Neural cell (in vitro differentiated cells): ENCODE data around the gene STRA6. TPM values are rescaled to one million over a fixed set of nuclear protein-coding genes. Genes with fewer than 3 reads are reported as not detected.
"Not testable (repeated sequence)": the region's sequence is repeated elsewhere in the genome, so short reads cannot be mapped to it uniquely, and the experiment has no call there.

Source experiments
- H2AFZ ChIP-seq: fragments of 200-600, 300-800 bp; sonication (generic), shearing (Covaris generic); 2 replicates; pipeline ENCODE4 v1.6.0; 2014; ENCODE audit warnings: low read depth, mild to moderate bottlenecking, antibody characterized with exemption, low read length, moderate library complexity
- H3F3A ChIP-seq: fragments of 200-600 bp; shearing (Covaris generic); 2 replicates; pipeline ENCODE4 v1.6.1; 2016; ENCODE audit warnings: mild to moderate bottlenecking, moderate library complexity, mixed read lengths, antibody characterized with exemption, low read length; ENCODE audit not compliant: insufficient read depth, poor library complexity, severe bottlenecking
- H3K27ac ChIP-seq: fragments of 200-600, 300-800 bp; sonication (generic), shearing (Covaris generic); 2 replicates; pipeline ENCODE4 v1.5.1; 2014; ENCODE audit warnings: mild to moderate bottlenecking, low read length, moderate library complexity
- H3K27me3 ChIP-seq: fragments of 300-800, 200-600 bp; sonication (generic), shearing (Covaris generic); 2 replicates; pipeline ENCODE4 v1.6.0; 2014; ENCODE audit warnings: mild to moderate bottlenecking, low read depth, low read length, moderate library complexity; ENCODE audit not compliant: insufficient read depth
- H3K36me3 ChIP-seq: fragments of 300-800, 200-600 bp; sonication (generic), shearing (Covaris generic); 2 replicates; pipeline ENCODE4 v1.5.1; 2014; ENCODE audit warnings: mild to moderate bottlenecking, antibody characterized with exemption, low read length, moderate library complexity; ENCODE audit not compliant: insufficient read depth
- H3K4me2 ChIP-seq: fragments of 300-800, 200-600 bp; sonication (generic), shearing (Covaris generic); 2 replicates; pipeline ENCODE4 v1.6.0; 2014; ENCODE audit warnings: mild to moderate bottlenecking, low read length
- H3K4me3 ChIP-seq: fragments of 300-800, 200-600 bp; sonication (generic), shearing (Covaris generic); 2 replicates; pipeline ENCODE4 v1.5.1; 2014; ENCODE audit warnings: mild to moderate bottlenecking, low read length, moderate library complexity
- H3K79me2 ChIP-seq: fragments of 200-600 bp; shearing (Covaris generic); replicated peaks from 2 replicates; pipeline ENCODE4 v1.6.0; 2014; ENCODE audit warnings: mild to moderate bottlenecking, low read length, moderate library complexity; ENCODE audit not compliant: insufficient read depth
- H3K9ac ChIP-seq: fragments of 300-800, 200-600 bp; sonication (generic), shearing (Covaris generic); 2 replicates; pipeline ENCODE4 v1.6.1; 2016; ENCODE audit warnings: mild to moderate bottlenecking, low read length, mixed read lengths
- H3K9me2 ChIP-seq: fragments of 200-600 bp; shearing (Covaris generic); 2 replicates; pipeline ENCODE4 v1.6.1; 2016; ENCODE audit warnings: mild to moderate bottlenecking, low read length, mixed read lengths; ENCODE audit not compliant: insufficient read depth
- H3K9me3 ChIP-seq: fragments of 200-600, 300-800 bp; sonication (generic), shearing (Covaris generic); 2 replicates; pipeline ENCODE4 v1.6.1; 2016; ENCODE audit warnings: mild to moderate bottlenecking, mixed run types, low read length, moderate library complexity, mixed read lengths
- H4K20me1 ChIP-seq: fragments of 200-600 bp; shearing (Covaris generic); 2 replicates; pipeline ENCODE4 v1.6.1; 2016; ENCODE audit warnings: mild to moderate bottlenecking, mixed run types; ENCODE audit not compliant: insufficient read depth
- CTCF ChIP-seq: fragments of 450-650 bp; IDR thresholded peaks from 2 replicates; pipeline ENCODE4 v1.5.1; 2014; ENCODE audit warnings: antibody characterized with exemption, mild to moderate bottlenecking, moderate library complexity; ENCODE audit not compliant: poor library complexity, severe bottlenecking
- EP300 ChIP-seq: fragments of 450-650 bp; conservative IDR thresholded peaks from 2 replicates; pipeline ENCODE4 v1.6.1; 2014; ENCODE audit warnings: antibody characterized with exemption, mild to moderate bottlenecking, moderate library complexity; ENCODE audit not compliant: poor library complexity, severe bottlenecking
- EZH2 ChIP-seq: fragments of 200-600, 300-800 bp; shearing (Covaris generic), sonication (generic); IDR thresholded peaks from 2 replicates; pipeline ENCODE4 v1.6.1; 2014; ENCODE audit warnings: antibody characterized with exemption, low read length, borderline replicate concordance, mild to moderate bottlenecking; ENCODE audit not compliant: insufficient read depth, poor library complexity, severe bottlenecking
- MXI1 ChIP-seq: fragments of 450-650 bp; conservative IDR thresholded peaks from 2 replicates; pipeline ENCODE4 v1.6.1; 2014; ENCODE audit warnings: antibody characterized with exemption, mild to moderate bottlenecking; ENCODE audit not compliant: poor library complexity, severe bottlenecking
- POLR2AphosphoS5 ChIP-seq: IDR thresholded peaks from 2 replicates; pipeline ENCODE4 v1.6.1; 2012
- RAD21 ChIP-seq: fragments of 450-650 bp; conservative IDR thresholded peaks from 2 replicates; pipeline ENCODE4 v1.6.1; 2014; ENCODE audit warnings: antibody characterized with exemption, mild to moderate bottlenecking, moderate library complexity
- REST ChIP-seq: IDR thresholded peaks from 2 replicates; pipeline ENCODE4 v1.6.1; 2012; ENCODE audit warnings: borderline replicate concordance
- SMC3 ChIP-seq: fragments of 450-650 bp; conservative IDR thresholded peaks from 2 replicates; pipeline ENCODE4 v1.6.1; 2014; ENCODE audit warnings: antibody characterized with exemption, mild to moderate bottlenecking, moderate library complexity; ENCODE audit not compliant: poor library complexity
- TAF1 ChIP-seq: IDR thresholded peaks from 2 replicates; pipeline ENCODE4 v1.6.1; 2012; ENCODE audit warnings: low read depth
- polyA plus RNA-seq: library from polyadenylated mRNA; depleted of rRNA; stranded (reverse); fragments of >200 nt; gene quantifications from 2 replicates; pipeline ENCODE4 v1.2.3, GENCODE V29; 2014

The STRA6 gene
- polyA plus RNA-seq, 1 donor from 2014 or later, result 4.4 TPM

DNA sequence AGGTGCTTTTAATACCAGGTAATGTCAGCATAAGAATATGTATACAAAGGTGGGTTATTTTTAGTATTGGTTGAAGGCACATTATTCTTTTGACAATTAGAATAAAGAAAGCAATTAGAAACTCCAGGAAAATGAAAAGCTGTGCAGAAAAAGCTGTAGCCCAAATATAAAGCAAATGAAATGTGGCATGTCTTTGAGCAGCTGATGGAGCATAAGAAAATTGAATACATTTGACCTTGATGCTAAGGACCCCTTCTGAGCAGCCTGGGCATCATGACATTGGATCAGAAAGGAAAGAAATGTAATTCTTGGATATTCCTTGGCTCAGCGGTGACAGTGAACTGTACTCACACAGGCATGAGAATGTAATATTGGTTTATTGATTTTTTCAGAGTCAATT lies 37.1 kb downstream of the STRA6 start:
- H3K4me3 ChIP-seq, result no peak overlapping the region
- H3F3A ChIP-seq, result no peaks in the 10 kb centered on the region
- no peaks in the 10 kb centered on the region for H3K9me3 ChIP-seq
- H3K4me2 ChIP-seq, result no peak overlapping the region
- H3K27me3 ChIP-seq, result no peaks in the 10 kb centered on the region
- no peaks in the 10 kb centered on the region for H3K9me2 ChIP-seq
- peak overlapping the region; percentile 62 for H3K27ac ChIP-seq
- TF ChIP-seq POLR2AphosphoS5 (no peak), TAF1 (no peak), EZH2 (no peak), SMC3 (no peak), CTCF (no peak), MXI1 (no peak), REST (no peak), RAD21 (no peak), EP300 (no peak)
- peak overlapping the region; percentile 0 for H3K9ac ChIP-seq
- no peaks in the 10 kb centered on the region for H3K36me3 ChIP-seq
- H3K79me2 ChIP-seq, result no peaks in the 10 kb centered on the region
- no peak overlapping the region for H2AFZ ChIP-seq
- H4K20me1 ChIP-seq, result no peaks in the 10 kb centered on the region

- H3K36me3 ChIP-seq, H3K9me2 ChIP-seq, H3K4me3 ChIP-seq, H3K4me2 ChIP-seq, H3K9me3 ChIP-seq, H3F3A ChIP-seq, H4K20me1 ChIP-seq, H3K27me3 ChIP-seq, H2AFZ ChIP-seq, H3K9ac ChIP-seq, H3K27ac ChIP-seq, H3K79me2 ChIP-seq: not testable (repeated sequence)
Observed at GRCh38 chr15:74162195-74162536, 40.4 kb downstream of the STRA6 start.

GRCh38 chr15:74160390-74160789 lies 42.2 kb downstream of the STRA6 start:
- H3K36me3 ChIP-seq, H3K9me3 ChIP-seq, H3K9me2 ChIP-seq, H3K4me2 ChIP-seq, H4K20me1 ChIP-seq, H2AFZ ChIP-seq, H3K4me3 ChIP-seq, H3K27me3 ChIP-seq, H3F3A ChIP-seq, H3K79me2 ChIP-seq: not testable (repeated sequence)
- Histone ChIP-seq H3K27ac (peak overlapping the region; percentile 99), H3K9ac (peak overlapping the region; percentile 20)
